Left hindlimb (tissue), 1 donor: ENCODE data around the gene TTLL4.
"Not testable (repeated sequence)": the region's sequence is repeated elsewhere in the genome, so short reads cannot be mapped to it uniquely, and the experiment has no call there.

Source experiments
- DNase-seq: peaks from one replicate; pipeline ENCODE4 v3.0.0-alpha.2; 2018

Gene TTLL4

GRCh38 chr2:218746470-218746795 is 35.8 kb downstream of the TTLL4 start:
- DNase-seq, result no peak

GRCh38 chr2:218746960-218747359 is 36.3 kb downstream of the TTLL4 start:
- DNase-seq, result no peak

GRCh38 chr2:218748741-218749441 is 38.3 kb downstream of the TTLL4 start:
- DNase-seq, result no peak

GRCh38 chr2:218754201-218754600 is 43.6 kb downstream of the TTLL4 start:
- no peak for DNase-seq

GRCh38 chr2:218754781-218755180 is 44.1 kb downstream of the TTLL4 start:
- DNase-seq, result no peak

GRCh38 chr2:218755198-218755566 is 44.5 kb downstream of the TTLL4 start:
- DNase-seq, result no peak

- DNase-seq, result no peak
Measured at GRCh38 chr2:218755567-218756404, 45.2 kb downstream of the TTLL4 start.

GRCh38 chr2:218756599-218757377 is 46.2 kb downstream of the TTLL4 start:
- no peak for DNase-seq

GRCh38 chr2:218761795-218762194 is 51.2 kb downstream of the TTLL4 start:
- no peak for DNase-seq

GRCh38 chr2:218772759-218773158 is 62.1 kb downstream of the TTLL4 start:
- not testable (repeated sequence) for DNase-seq

GRCh38 chr2:218773881-218774280 is 63.2 kb downstream of the TTLL4 start:
- no peak for DNase-seq

- no peak for DNase-seq
Measured at GRCh38 chr2:218776488-218776887, 65.9 kb downstream of the TTLL4 start.

- DNase-seq, result no peak
Measured at GRCh38 chr2:218777276-218777990, 66.8 kb downstream of the TTLL4 start.

- DNase-seq, result no peak
Measured at GRCh38 chr2:218780046-218780445, 69.4 kb downstream of the TTLL4 start.

GRCh38 chr2:218780851-218781690 is 70.4 kb downstream of the TTLL4 start:
- DNase-seq, result no peak

- peak; percentile 72 for DNase-seq
Measured at GRCh38 chr2:218781691-218782527, 71.3 kb downstream of the TTLL4 start, which contains the start of gene CYP27A1. Gene CYP27A1 (plus strand): TSS chr2:218782147. CDS start chr2:218782183, 36 bp downstream.

- DNase-seq, result no peak
Measured at GRCh38 chr2:218782528-218782844, 71.9 kb downstream of the TTLL4 start.

GRCh38 chr2:218783688-218784087 is 73.1 kb downstream of the TTLL4 start:
- no peak for DNase-seq

- no peak for DNase-seq
Measured at GRCh38 chr2:218785103-218785502, 74.5 kb downstream of the TTLL4 start.

- no peak for DNase-seq
Measured at GRCh38 chr2:218786133-218786532, 75.5 kb downstream of the TTLL4 start.
